Aorta (tissue), 5 donors: Measurements from ENCODE around the gene IL4. TPM values are rescaled to one million over a fixed set of nuclear protein-coding genes. Genes with fewer than 3 reads are reported as not detected.

Experiments used
- ATAC-seq: fragments of 200-7000 bp; cut with Tn5 transposase; one replicate; pipeline ENCODE4 v1.9.1; 2022; ENCODE audit warnings: moderate library complexity; ENCODE audit not compliant: low FRiP score
- DNase-seq, 2 donors: peaks; one replicate each; pipeline ENCODE4 v3.0.0-alpha.2; 2020
- H3K27ac ChIP-seq, 2 donors: one replicate each; pipeline ENCODE4 v1.5.1; 2013; ENCODE audit warnings: low read length in 2 of 2, mild to moderate bottlenecking in 2 of 2, moderate library complexity in 2 of 2, control low read depth in 1 of 2, inconsistent platforms in 1 of 2, low read depth in 1 of 2
- H3K27me3 ChIP-seq, 2 donors: one replicate each; pipeline ENCODE4 v1.6.1; 2013; ENCODE audit warnings: control low read depth in 1 of 2, low read length in 1 of 2, mild to moderate bottlenecking in 1 of 2, moderate library complexity in 1 of 2; ENCODE audit not compliant: insufficient read depth in 2 of 2, control insufficient read depth in 1 of 2
- H3K36me3 ChIP-seq, 2 donors: one replicate each; pipeline ENCODE4 v1.6.1; 2013; ENCODE audit warnings: control low read depth in 1 of 2, low read length in 1 of 2, mild to moderate bottlenecking in 1 of 2; ENCODE audit not compliant: insufficient read depth in 2 of 2, control insufficient read depth in 1 of 2
- H3K4me1 ChIP-seq, 2 donors: one replicate each; pipeline ENCODE4 v1.6.1; 2013; ENCODE audit warnings: low read length in 2 of 2, control low read depth in 1 of 2, mild to moderate bottlenecking in 1 of 2, moderate library complexity in 1 of 2; ENCODE audit not compliant: insufficient read depth in 2 of 2, control insufficient read depth in 1 of 2
- H3K4me3 ChIP-seq, 2 donors: one replicate each; pipeline ENCODE4 v1.5.1; 2013; ENCODE audit warnings: low read length in 2 of 2, control low read depth in 1 of 2, mild to moderate bottlenecking in 1 of 2
- H3K9me3 ChIP-seq: one replicate; pipeline ENCODE4 v1.6.1; 2013; ENCODE audit warnings: mild to moderate bottlenecking, low read length; ENCODE audit not compliant: control insufficient read depth
- WGBS, 2 donors: extraction: QIAGEN DNeasy Blood & Tissue Kit; methylation state at CpG; one replicate each; pipeline ENCODE4 v1.1.7; 2013; 5-methylcytosine and 5-hydroxymethylcytosine counted together
- intact Hi-C, 2 donors: fragments of 100-400 bp; cut with DNase I; formaldehyde crosslinking; loops; one replicate each; pipeline versions ENCODE4 v1.14.2 to v1.15.0; 2022
- polyA plus RNA-seq, 2 donors: library from polyadenylated mRNA; stranded (reverse); fragments of 200-250 nt; gene quantifications; one replicate each; pipeline ENCODE4 v1.2.3, GENCODE V29; 2013
- total RNA-seq, 2 donors: library from RNA; stranded (reverse); fragmentation: NEBNext Ultra II Directional; extraction: Animal tissue kit (Norgen Biotek cat#: 25700); gene quantifications; one replicate each; pipeline ENCODE4 v1.2.1, GENCODE V29; 2021
- donor health status: healthy with polysubstance abuse.
- donor health status: Bipolar disorder and iron deficiency.
- donor health status: DM: no; HTN: no; CAD: no.
- donor health status: DM: no; HTN: no; CAD: no.
- donor health status: DM: yes; HTN: yes; CAD: no.

Gene IL4
- total and polyA plus RNA-seq, 4 donors, result not detected

DNA sequence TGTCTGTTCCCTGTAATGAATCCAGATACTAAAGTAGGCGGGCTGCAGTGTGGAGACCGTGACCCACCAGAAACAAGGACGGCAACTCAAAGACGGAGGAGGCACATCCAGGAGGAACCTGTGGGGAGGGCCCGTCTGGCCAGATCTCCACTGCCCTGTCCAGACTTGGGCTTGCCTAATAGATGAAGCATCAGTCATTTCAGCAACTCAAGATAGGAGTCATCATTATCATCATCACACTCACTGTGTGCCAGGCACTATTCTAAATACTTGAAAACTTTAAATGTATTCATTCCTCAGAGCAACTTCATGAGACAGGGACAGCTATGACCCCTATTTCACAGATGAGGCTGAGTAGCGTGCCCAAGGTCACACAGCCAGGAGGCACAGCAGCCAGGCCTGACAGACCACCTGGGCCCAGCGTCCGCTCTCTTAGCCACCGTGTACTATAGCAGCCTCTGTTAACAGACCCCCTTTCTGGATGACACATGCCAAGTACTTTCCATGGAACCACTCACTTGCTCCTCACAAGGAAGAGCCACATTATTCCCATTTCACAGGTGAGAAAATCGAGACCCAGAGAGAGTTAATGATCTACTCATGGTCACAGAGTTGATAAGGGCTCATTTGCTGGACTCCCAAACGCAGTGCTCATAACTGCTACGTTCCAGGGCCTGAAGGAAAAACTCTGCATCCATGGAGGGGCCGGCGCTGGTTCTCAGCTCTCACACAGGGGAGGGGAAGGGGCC is 4.9 kb upstream of the IL4 start:
- Histone ChIP-seq H3K4me3 (no peak overlapping the region), H3K9me3 (no peaks in the 10 kb centered on the region), H3K4me1 (no peaks in the 10 kb centered on the region), H3K27me3 (no peaks in the 10 kb centered on the region), H3K36me3 (no peaks in the 10 kb centered on the region), H3K27ac (no peak overlapping the region)
- ATAC-seq, result no peak
- 90 to 92% methylated on average over 14 of the region's 14 CpGs for WGBS, 2 donors
- intact Hi-C loops, result no loop called here
- DNase-seq, result no peak

DNA sequence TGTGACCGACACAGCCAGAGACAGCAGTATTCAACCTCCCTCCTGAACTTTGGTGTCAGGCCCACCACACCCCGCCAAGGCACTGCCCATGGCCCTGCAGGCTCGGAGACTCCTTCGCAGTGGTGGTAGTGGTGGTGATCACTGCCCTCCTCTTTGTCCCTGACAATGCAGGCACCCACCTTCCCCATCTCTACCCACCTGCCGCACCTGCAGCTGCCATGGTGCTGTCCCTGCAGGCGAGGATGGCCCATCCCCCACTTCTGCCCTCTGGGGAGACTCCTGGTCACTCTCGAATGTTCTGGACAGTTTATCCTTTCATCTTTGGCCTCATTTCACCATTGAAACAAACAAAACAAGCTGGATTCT is 4.4 kb upstream of the IL4 start:
- intact Hi-C loops, result no loop called here
- WGBS, 2 donors, result 82 to 88% methylated on average over 7 of the region's 7 CpGs
- Histone ChIP-seq H3K36me3 (no peaks in the 10 kb centered on the region), H3K4me3 (no peak overlapping the region), H3K4me1 (no peaks in the 10 kb centered on the region), H3K27me3 (no peaks in the 10 kb centered on the region), H3K27ac (no peak overlapping the region), H3K9me3 (no peaks in the 10 kb centered on the region)
- no peak for ATAC-seq
- no peak for DNase-seq

DNA sequence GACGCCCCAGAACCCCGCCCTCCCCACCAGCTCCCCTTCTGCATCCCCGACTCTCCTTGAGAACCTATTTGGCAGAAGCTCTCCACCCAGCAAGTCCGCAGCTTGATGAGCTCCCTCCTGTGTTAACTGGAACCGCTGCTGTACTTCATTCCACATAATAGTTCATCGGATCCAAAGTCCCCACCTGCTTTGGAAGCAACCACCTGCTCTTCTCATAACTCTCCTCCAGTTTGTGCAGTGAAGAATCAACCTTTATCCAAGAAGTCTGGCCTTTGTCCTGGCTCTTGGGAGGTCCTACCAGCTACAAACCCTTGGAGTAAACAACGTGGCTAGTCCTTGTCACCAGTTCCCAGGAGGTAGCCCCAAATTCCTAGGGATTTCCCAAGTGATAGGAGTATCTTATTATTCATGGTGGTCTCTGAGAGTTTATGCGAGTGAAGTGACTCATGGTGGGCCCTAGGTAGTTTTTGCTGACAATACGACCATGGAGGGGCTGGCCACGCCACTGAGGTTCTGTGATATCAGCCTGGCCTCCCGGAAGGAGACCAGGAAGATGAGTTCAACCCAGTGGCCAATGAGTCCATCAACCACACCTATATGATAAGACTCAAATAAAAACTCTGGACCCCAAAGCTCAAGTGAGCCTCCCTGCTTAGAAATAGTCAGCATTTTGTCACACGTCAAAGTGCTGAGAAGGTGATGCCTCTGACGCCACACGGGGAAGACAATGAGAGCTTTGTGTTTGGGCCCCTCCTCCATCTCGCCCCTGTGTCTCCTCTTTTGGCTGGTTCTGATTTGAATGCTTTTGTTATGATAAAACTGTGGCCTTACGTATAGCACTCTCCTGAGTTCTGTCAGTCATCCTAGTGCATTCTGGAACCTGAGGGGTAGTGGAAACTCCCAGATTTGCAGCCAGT is 3.6 kb upstream of the IL4 start:
- H3K4me1 ChIP-seq, result no peaks in the 10 kb centered on the region
- H3K4me3 ChIP-seq, result no peak overlapping the region
- H3K27ac ChIP-seq, result no peak overlapping the region
- no peaks in the 10 kb centered on the region for H3K27me3 ChIP-seq
- H3K36me3 ChIP-seq, result no peaks in the 10 kb centered on the region
- no peak for ATAC-seq
- WGBS, 2 donors, result 92 to 93% methylated on average over 16 of the region's 16 CpGs
- intact Hi-C loops, result no loop called here
- no peaks in the 10 kb centered on the region for H3K9me3 ChIP-seq
- no peak for DNase-seq

DNA sequence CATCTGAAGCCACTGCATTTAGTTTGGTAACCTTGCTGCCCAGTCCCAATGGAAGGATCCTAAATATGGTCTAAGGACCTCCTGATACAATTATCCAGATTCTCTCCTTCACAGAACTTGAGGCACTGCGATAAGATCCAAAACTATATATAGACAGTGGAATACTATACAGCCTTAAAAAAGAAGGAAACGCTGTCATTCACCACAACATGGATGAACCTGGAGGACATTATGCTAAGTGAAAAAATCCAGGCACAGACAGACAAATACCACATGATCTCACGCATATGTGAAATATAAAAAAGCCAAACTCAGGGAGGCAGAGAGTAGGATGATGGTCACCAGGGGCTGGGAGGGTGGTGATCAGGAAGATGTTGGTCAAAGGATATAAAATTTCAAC is 2.8 kb upstream of the IL4 start:
- WGBS, 2 donors, result 96 to 98% methylated on average over 3 of the region's 3 CpGs
- DNase-seq (no peak), ATAC-seq (no peak)
- Histone ChIP-seq H3K27ac (no peak overlapping the region), H3K4me1 (no peaks in the 10 kb centered on the region), H3K9me3 (no peaks in the 10 kb centered on the region), H3K27me3 (no peaks in the 10 kb centered on the region), H3K4me3 (no peak overlapping the region), H3K36me3 (no peaks in the 10 kb centered on the region)
- intact Hi-C loops, result no loop called here

GRCh38 chr5:132673488-132673887 is 301 bp upstream of the IL4 start:
- Histone ChIP-seq H3K27me3 (no peaks in the 10 kb centered on the region), H3K4me1 (no peaks in the 10 kb centered on the region), H3K9me3 (no peaks in the 10 kb centered on the region), H3K36me3 (no peaks in the 10 kb centered on the region), H3K4me3 (no peak overlapping the region), H3K27ac (no peak overlapping the region)
- intact Hi-C loops, result no loop called here
- no peak for ATAC-seq
- 89 to 95% methylated on average over 1 of the region's 1 CpG for WGBS, 2 donors
- no peak for DNase-seq

- ATAC-seq (peak; percentile 62), DNase-seq (peak in 1 of 2 donors; percentile 68)
- Histone ChIP-seq H3K27me3 (no peaks in the 10 kb centered on the region), H3K36me3 (no peaks in the 10 kb centered on the region), H3K4me3 (no peak overlapping the region), H3K27ac (peak overlapping the region; percentile 89 to 93), H3K9me3 (no peaks in the 10 kb centered on the region), H3K4me1 (no peaks in the 10 kb centered on the region)
- intact Hi-C loops, result no loop called here
- WGBS, 2 donors, result 12 to 17% methylated on average over 13 of the region's 13 CpGs
Observed at GRCh38 chr5:132674671-132675506, 1.1 kb downstream of the IL4 start.

DNA sequence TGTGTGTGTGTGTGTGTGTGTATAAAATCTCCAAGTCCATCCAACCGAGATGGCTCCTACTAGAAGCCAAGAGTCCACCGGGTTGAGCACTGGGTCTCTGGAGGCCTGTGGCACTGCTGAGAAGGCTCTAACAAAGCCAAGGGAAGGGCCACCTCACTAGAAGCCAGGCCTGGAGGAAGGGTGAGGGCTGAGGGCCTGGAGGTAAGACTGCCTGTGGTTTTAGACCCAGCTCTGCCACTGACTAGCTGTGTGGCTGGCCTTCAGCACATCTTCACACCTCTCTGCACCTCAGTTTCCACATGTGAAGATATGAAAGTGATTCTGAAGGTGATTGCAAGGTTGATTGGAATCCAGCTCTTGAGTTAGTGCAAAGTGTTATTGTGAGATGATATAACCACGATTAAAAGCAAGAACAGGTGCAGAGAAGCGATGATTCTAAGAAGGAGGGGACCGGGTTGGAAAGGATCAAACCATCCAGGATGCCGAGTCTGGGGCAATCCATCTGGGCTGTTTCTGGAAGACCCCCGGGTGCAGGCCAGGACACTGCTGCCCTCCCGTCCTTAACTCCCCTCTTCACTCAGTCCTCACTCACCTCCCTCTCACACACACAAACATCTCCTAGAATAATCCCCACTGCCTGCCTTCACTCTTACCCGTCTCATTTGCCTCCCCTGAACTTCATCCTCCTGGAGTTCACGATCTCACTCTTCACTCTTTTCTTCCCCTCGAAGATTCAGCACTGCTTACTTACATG is 2.3 kb downstream of the IL4 start:
- Histone ChIP-seq H3K36me3 (no peaks in the 10 kb centered on the region), H3K27me3 (no peaks in the 10 kb centered on the region), H3K4me3 (no peak overlapping the region), H3K27ac (peak overlapping the region; percentile 48 to 76), H3K9me3 (no peaks in the 10 kb centered on the region), H3K4me1 (no peaks in the 10 kb centered on the region)
- DNase-seq (no peak), ATAC-seq (no peak)
- 90 to 92% methylated on average over 11 of the region's 11 CpGs for WGBS, 2 donors
- intact Hi-C loops, result no loop called here

DNA sequence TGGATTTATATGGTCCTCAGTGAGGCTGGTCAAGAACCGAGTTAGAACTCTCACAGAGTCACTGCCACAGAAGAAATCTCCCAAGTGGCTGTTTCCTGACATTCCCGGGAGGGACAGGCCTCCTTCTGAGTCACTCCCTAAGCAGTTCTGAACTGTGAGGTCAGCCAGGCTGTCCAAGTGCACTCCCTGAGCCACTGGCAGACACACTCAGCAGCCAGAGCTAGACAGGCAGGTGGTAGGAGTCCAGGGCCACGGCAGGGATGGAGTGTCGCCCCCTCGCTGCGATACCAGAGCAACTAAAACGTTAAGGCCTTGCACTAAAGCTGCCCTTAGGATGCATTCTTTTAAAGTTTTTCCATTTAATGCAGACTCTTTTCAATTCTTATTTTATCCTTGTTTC is 3.4 kb downstream of the IL4 start:
- Histone ChIP-seq H3K27ac (peak overlapping the region in 1 of 2 donors; percentile 83), H3K4me3 (no peak overlapping the region), H3K36me3 (no peaks in the 10 kb centered on the region), H3K27me3 (no peaks in the 10 kb centered on the region), H3K9me3 (no peaks in the 10 kb centered on the region), H3K4me1 (no peaks in the 10 kb centered on the region)
- ATAC-seq (peak; percentile 87), DNase-seq (peak; percentile 91 to 92)
- 3 to 4% methylated on average over 7 of the region's 7 CpGs for WGBS, 2 donors
- intact Hi-C loops, result no loop called here
